GM12874 (cell line): ENCODE results near the gene MCUR1.

Source experiments
- CTCF ChIP-seq: IDR thresholded peaks from 2 replicates; pipeline ENCODE4 v1.5.1; 2011; ENCODE audit warnings: low read depth, mild to moderate bottlenecking, control low read depth, low read length, moderate library complexity; ENCODE audit not compliant: insufficient read depth

Gene MCUR1

GRCh38 chr6:13848522-13849150 is 34.3 kb upstream of the MCUR1 start:
- TF ChIP-seq CTCF: no peak

GRCh38 chr6:13847326-13848050 is 33.1 kb upstream of the MCUR1 start:
- no peak for TF ChIP-seq CTCF

- 0 out of 2 replicates have a peak, but pooled peaks have one; percentile 18 for TF ChIP-seq CTCF
Observed at GRCh38 chr6:13846841-13847240, 32.5 kb upstream of the MCUR1 start.

- no peak for TF ChIP-seq CTCF
Observed at GRCh38 chr6:13841936-13842335, 27.6 kb upstream of the MCUR1 start.

- no peak for TF ChIP-seq CTCF
Observed at GRCh38 chr6:13838616-13839015, 24.3 kb upstream of the MCUR1 start.

GRCh38 chr6:13836170-13836569 is 21.8 kb upstream of the MCUR1 start:
- TF ChIP-seq CTCF: no peak

GRCh38 chr6:13834790-13835189 is 20.4 kb upstream of the MCUR1 start:
- no peak for TF ChIP-seq CTCF
